Measurements from ENCODE around the gene SLC19A2.

DNA sequence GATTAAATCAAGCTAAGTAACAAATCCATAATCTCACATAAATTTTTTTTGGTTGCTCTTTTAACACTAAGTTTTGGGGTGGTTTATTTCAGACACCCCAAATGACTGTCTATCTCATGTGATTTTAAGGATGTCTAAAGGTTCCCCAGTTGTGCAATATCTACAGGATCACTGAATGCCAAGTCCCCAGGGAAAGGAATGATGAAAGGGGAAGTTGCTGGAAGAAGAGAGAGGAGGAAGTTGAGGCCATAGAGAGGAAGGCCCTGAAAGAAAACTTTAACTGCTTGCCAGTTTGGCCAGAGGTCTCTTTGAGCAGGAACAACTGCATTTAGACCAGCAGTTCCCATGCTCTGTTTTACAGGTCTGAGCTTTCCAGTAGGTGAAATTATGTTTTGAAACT is 27.5 kb upstream of the SLC19A2 start:
- TF ChIP-seq, protein P1, sequence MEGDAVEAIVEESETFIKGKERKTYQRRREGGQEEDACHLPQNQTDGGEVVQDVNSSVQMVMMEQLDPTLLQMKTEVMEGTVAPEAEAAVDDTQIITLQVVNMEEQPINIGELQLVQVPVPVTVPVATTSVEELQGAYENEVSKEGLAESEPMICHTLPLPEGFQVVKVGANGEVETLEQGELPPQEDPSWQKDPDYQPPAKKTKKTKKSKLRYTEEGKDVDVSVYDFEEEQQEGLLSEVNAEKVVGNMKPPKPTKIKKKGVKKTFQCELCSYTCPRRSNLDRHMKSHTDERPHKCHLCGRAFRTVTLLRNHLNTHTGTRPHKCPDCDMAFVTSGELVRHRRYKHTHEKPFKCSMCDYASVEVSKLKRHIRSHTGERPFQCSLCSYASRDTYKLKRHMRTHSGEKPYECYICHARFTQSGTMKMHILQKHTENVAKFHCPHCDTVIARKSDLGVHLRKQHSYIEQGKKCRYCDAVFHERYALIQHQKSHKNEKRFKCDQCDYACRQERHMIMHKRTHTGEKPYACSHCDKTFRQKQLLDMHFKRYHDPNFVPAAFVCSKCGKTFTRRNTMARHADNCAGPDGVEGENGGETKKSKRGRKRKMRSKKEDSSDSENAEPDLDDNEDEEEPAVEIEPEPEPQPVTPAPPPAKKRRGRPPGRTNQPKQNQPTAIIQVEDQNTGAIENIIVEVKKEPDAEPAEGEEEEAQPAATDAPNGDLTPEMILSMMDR (IDR thresholded peaks at IDR 0.05; ENCODE audit: borderline replicate concordance, extremely low read depth, low read length, poor library complexity, severe bottlenecking), result no peak
- no peak for TF ChIP-seq EZH2 (IDR thresholded peaks at IDR 0.05; ENCODE audit: borderline replicate concordance, low read depth, low read length, severe bottlenecking)

All from DND-41 (cell line).